HPDE6-E6E7 (cell line): ENCODE results near the gene FGFBP2.
"Not testable (repeated sequence)": the region's sequence is repeated elsewhere in the genome, so short reads cannot be mapped to it uniquely, and the experiment has no call there.

ENCODE experiments used
- DNase-seq: peaks from one replicate; pipeline ENCODE4 v3.0.0; 2011; ENCODE audit warnings: missing footprints; ENCODE audit errors: extremely low spot score

Gene FGFBP2

DNA sequence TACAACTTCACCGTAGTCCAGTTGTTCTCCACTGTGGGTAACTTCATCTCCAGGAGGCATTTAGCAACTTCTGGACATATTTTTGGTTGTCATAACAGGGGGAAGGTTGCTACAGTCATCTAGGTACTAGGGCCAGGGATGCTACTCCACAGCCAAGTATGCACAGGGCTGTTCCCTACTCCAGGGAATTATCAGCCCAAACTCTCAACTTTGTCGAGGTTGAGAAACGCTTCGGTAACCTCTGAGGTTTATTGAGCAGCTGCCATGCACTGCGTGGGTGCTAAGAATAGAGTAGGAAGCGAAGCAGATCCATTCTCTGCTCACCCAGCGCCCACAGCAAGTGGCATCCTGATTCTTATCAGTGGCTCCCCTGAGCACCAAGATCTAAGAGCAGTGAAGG lies 32.7 kb downstream of the FGFBP2 start:
- no peak for DNase-seq

DNA sequence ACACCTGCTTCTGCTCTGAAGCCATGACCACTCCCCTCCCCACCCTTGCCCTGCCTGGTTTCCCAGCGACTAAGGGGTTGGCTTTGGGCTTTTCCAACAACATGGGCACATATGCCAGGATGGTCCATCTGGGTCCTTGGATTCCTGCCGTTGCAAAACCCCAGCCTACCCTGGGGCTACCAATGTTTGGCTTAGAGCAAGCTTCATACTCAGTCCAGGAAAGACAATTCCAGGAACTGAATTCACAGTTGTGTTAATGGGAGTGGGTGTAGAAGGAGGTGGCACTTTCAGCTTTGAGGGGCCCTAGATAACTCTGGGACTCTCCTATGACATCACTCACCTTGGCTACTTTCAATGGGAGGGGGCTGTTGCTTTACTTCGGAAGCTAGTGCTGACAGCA lies 33.4 kb downstream of the FGFBP2 start:
- no peak for DNase-seq

DNA sequence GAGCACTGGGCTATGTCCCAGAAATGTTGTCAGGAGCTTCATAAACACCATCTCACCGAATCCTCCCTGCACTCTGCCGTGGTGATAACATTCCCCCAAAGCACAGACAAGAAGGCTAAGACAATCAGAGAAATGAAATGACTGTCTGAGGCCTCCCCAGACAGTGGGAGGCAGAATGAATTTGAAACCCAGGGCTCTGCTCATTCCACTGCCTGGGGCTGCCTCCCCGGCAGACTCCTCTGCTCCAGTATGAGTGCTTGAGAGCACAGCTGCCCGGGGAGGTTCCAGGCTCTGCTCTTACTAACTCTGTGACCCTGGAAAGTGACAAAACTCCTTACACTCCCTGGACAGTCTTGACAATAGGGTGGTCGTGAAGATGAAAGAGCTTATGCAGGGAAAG lies 34.1 kb downstream of the FGFBP2 start:
- no peak for DNase-seq

DNA sequence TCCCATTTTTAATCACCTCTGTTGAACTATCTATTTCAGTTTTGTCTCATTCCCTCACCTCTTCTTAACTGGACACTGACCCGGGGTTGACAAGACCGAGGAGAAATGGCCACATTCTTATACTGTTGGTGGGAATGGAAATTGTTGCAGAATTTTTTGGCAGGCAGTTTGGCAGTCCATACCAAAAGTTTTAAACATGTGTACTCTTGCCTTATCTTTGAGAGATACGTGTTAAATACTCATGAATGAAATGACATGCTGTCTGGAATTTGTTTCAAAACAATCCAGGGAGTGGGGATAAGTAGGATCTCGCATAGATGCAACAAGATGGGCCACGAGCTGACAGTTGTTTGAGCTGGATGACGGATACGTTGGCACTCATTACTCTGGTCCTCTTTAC lies 36.5 kb downstream of the FGFBP2 start:
- no peak for DNase-seq

DNA sequence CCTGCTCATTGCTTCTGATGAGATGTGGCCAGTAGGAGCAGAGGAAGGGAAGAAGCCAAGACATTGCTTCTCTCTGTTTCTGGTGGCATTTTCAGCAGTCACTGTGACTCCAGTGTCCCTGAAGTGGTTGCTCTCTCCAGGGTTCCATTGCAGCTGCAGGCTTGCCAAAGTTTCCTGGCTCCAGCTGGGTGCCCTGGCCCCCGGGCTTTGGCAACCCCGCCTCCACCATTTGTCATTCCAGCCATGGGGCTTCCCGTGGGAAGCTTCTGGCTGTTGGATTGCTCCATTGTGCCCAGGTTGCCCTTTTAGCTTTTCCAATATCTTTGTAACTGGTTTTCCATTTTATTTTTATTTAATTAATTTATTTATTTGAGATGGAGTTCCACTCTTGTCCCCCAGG lies 37.1 kb downstream of the FGFBP2 start:
- no peak for DNase-seq

DNA sequence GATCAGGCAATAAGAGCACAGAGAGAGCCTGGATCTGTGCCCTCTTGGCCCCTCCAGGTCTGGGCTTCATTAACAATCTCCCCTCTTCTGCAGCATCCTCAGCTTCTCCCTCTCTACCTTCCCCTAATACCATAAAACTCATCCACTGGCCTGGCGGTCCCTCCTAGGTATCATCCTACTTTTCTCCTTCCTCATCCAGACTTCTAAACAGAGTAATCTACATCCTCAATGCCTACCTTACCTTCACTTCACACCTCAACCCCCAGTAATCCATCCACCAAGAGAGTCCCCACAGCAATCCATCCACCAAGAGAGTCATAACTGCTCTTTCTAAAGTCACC lies 41.4 kb downstream of the FGFBP2 start:
- DNase-seq = no peak

DNA sequence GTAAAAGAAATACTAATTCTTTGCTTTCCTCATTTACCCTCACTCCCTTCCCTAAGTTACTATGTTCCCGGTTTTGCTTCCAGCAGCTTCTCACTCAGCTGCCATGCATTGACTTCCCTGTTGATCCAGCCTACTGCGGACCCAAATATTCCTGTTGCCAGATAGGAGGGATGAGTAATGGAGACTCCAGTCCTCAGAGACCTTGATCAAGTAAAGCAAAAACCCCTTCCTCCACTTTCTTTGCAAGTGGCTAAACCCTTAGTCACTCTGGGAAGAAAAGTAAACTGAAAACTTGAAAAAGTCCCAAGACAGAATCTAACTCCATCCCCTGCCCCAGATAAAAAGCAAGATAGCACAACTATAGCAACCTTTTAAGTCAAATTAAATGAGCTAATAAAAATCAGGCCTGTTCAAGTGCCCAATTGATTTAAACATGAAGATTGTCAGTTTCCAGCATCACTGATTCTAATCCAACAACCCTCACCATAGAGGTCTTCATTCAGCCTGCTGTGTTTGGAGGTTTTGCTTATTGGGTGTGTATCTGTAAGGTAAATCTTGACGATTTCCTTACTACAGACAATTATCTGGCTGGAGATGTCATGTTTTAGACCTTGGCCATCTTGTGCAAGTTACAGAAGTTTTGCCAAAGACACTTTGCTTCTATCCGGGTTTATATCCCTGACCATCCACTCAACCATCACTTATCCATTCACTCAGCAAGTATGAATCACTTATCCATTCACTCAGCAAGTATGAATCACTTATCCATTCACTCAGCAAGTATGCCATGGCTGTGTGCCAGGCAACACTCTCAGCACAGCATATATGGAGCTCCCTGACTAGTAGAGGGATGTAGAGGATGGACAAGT lies 42.0 kb downstream of the FGFBP2 start:
- peak; percentile 76 for DNase-seq

DNA sequence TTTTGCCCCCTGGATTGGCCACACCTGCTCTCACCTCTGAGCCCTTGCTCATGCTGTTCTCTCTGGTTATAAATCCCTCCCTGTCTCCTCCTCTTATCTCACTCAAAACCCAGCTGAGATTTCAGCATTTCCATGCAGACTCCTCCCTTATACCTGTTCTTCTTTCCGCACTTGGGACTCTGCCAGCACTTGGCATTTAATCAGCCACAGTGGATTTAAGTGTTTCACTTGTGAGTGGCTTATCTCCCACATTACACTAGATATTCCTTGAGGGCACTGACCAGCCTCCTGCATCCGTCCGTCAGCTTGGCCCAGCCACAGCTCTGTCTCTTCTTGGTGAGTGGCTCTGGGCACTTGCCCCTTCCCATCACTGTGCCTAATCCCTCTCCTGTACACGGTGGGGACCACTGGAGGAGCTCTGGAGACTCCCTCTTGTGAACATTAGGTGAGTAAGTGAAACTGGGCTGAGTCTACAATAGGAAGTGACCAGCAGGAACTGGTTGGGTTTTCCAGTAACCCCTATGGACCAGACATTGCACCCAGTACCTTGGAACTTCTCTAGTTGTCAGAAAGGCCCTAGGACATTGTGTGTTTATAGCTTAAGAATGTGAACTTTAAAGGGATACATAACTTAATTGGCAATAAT lies 44.4 kb downstream of the FGFBP2 start:
- no peak for DNase-seq

DNA sequence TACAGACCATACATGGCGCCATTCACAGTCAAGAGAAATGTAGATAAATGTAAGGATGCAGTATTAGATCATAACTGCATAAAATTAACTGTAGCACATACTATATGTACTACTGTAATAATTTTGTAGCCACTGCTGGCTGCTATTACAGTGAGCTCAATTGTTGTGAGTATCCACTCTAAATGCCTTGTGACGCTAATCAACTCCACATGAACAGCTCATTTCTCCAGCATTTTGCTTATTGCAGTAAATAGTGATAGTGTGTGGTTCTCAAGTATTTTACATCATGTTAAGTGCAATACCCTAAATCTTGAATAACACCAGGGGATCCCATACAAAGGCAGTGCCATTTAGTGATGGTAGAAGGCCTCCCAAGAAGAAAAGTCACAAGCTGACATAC lies 45.7 kb downstream of the FGFBP2 start:
- DNase-seq = no peak

DNA sequence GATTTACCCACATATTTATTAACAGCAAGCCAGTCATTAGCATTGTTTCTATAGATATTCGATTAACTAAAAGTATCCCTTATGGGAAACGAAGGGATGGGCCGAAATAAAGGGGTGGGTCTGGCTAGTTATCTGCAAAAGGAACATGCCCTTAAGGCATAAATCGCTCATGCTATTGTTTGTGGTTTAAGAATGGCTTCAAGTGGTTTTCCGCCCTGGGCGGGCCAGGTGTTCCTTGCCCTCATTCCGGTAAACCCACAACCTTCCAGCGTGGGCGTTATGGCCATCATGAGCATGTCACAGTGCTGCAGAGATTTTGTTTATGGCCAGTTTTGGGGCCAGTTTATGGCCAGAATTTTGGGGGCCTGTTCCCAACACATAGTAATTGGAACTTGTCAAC lies 46.6 kb downstream of the FGFBP2 start:
- not testable (repeated sequence) for DNase-seq

DNA sequence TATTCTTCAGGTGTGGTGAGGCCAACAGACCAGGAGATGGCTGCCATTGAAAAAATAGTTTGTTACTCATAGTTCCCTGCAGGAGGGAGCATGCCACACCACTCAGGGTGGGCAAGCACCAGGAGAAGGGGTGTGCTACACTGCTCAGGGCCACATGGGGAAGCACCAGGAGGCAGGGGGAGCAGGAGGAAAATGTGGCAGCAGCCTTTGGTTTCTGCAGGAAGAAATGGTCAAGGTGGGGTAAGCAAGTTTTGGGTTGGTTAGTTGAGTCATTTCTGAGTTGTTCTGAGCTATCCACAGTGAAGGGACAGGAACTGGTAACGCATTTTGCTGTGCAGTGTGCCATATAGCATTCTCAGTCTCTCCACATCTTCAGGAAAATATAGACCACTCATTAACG lies 48.2 kb downstream of the FGFBP2 start:
- DNase-seq = no peak

DNA sequence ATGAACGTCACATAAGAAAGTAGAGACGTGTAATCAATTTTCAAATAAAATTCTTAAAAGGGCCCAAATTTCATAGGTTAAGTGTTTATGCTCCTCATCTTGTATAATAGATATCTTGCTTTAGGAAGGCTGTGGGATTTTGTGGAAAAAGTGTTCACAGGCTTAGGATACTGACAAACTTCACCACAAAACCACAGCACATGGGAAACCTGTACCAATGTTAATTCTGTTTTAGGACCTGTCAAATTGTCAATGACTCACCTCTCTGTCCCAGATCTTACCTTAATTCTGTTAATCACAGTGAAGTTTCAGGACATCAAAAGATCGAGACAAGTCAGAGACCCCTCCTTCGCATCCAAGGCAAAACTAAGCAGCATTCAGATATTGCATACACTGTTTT lies 48.7 kb downstream of the FGFBP2 start:
- no peak for DNase-seq

DNA sequence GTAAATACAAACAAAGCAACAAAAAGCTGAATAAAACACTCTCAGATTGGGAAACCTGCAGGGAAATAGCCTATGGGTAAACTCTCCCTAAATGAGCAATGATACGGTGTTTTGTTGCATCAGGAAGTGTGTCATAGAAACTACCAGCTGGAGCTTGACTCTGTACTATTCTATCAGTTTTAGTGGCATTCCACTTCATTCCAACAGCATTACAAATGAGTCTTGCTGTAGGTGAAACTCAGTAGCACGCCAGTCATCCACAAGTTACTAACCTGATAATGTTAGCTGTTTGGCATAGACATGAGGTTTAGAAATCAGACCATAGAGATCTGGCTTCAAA lies 49.4 kb downstream of the FGFBP2 start:
- DNase-seq = peak; percentile 70

DNA sequence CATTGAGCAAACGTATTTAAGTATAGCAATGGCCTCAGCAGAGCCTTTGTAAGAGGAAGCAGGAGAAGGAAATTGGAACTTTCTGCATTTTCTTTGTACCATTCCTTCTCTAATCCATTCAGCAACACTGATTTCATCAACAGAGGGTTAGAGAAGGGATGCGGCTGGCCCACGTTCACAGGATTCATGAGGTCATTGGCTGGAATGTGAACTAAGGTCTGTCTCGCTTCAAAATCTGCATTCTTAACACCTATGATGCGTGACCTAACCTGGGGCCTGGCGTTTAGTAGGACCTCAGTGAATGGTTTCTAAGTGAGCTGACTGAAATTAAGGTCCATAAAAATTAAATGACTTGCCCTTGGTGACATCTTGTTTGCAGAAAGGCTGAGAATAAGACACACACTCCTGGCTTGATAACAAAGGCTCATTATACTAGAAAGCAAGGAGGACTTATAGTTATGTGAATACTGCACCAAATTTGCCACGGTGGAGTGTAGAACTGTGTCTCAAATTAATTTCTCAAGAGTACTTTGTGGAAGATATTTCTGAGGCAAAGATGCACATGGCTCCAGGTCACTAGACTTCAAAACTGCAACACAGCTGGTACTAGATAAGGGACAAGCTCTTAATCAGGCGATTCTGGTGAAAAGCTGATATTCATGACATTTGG lies 49.9 kb downstream of the FGFBP2 start:
- no peak for DNase-seq

DNA sequence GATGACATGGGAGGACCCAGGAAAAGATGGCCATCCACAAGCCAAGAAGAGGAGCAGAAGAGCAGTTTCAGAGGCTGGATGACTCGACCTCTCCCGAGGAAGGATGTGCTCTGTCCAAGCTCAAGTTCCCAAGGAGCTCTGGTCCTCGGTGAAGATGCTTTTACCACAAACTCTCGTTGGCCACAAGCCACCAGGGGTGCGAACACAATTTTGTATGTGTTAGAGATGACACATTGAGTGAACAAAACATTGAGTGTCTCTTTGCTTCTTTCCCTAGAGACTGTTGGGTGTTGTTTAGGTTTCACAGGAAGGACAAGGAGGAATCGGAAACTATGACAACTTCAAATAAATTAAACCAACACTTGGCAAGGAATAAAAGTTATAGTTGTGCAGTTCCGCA lies 50.7 kb downstream of the FGFBP2 start:
- no peak for DNase-seq
